Gastroesophageal sphincter (tissue), 3 donors: ENCODE data around the gene MCOLN2.

Experiments used
- EP300 ChIP-seq: sonication (generic); formaldehyde crosslinking; IDR thresholded peaks from one replicate; pipeline ENCODE4 v1.6.1; 2017; ENCODE audit warnings: antibody characterized with exemption, mild to moderate bottlenecking
- POLR2AphosphoS5 ChIP-seq: sonication (generic); formaldehyde crosslinking; IDR thresholded peaks from one replicate; pipeline ENCODE4 v1.6.1; 2017; ENCODE audit warnings: antibody characterized with exemption
- TF ChIP-seq, protein P1 (sequence below), 4 experiments: fragments of 200-600 bp in 2 of 4; fragments of 450-650 bp in 2 of 4; sonication (generic) in 1 of 4; IDR thresholded peaks; one replicate each; pipeline ENCODE4 v1.5.1; 2017 to 2019; ENCODE audit warnings: antibody characterized with exemption in 4 of 4, mild to moderate bottlenecking in 2 of 4, moderate library complexity in 2 of 4

DNA sequence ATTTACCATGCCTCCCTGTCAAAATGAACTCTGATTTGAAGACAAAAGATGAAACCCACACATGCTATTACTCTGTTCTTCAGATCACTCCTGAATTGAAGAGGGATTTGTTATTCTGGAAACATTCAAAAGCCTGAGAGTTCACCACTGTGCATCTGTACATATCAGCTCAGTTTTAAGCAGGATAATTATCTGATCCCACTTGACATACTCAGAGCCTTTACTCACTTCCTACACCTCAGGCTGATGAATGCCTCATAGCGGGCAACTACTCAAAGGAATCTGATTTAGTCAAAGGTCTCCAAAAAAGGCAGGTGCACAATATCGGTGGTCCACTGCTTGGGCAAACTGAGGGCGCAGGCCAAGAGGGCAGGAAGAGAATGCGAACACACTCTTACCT, 56.4 kb downstream of the MCOLN2 start:
- no peak for TF ChIP-seq POLR2AphosphoS5
- TF ChIP-seq, protein P1, sequence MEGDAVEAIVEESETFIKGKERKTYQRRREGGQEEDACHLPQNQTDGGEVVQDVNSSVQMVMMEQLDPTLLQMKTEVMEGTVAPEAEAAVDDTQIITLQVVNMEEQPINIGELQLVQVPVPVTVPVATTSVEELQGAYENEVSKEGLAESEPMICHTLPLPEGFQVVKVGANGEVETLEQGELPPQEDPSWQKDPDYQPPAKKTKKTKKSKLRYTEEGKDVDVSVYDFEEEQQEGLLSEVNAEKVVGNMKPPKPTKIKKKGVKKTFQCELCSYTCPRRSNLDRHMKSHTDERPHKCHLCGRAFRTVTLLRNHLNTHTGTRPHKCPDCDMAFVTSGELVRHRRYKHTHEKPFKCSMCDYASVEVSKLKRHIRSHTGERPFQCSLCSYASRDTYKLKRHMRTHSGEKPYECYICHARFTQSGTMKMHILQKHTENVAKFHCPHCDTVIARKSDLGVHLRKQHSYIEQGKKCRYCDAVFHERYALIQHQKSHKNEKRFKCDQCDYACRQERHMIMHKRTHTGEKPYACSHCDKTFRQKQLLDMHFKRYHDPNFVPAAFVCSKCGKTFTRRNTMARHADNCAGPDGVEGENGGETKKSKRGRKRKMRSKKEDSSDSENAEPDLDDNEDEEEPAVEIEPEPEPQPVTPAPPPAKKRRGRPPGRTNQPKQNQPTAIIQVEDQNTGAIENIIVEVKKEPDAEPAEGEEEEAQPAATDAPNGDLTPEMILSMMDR (IDR thresholded peaks at IDR 0.05) = no peak
- TF ChIP-seq EP300 = no peak
